H1 (cell line): ENCODE data around the gene RETNLB. TPM values are rescaled to one million over a fixed set of nuclear protein-coding genes. Genes with fewer than 3 reads are reported as not detected.

Experiments
- CTCF ChIA-PET: fragments of 300-600 bp; sonication (Branson Sonifier 250); formaldehyde crosslinking; loops from one replicate; lab custom pipeline; 2021; ENCODE audit not compliant: partially characterized antibody; lab: Charles Lee
- POLR2A ChIA-PET: fragments of 300-600 bp; sonication (Branson Sonifier 250); formaldehyde crosslinking; loops from one replicate; lab custom pipeline; 2021; ENCODE audit warnings: inconsistent platforms; ENCODE audit not compliant: partially characterized antibody; lab: Charles Lee
- DNase-seq, 2 experiments: peaks; one replicate each; pipeline versions ENCODE4 v3.0.0 to v3.0.0-alpha.2; 2010 to 2022; ENCODE audit warnings: low spot score in 2 of 2, low read depth in 1 of 2, mixed read lengths in 1 of 2
- FAIRE-seq: peaks from 2 replicates; lab custom pipeline; 2011; peaks lifted over from hg19 to GRCh38; lab: Jason Lieb, UNC
- H2AFZ ChIP-seq: 2 replicates; pipeline ENCODE4 v1.8.1; 2012; ENCODE audit warnings: low read length, inconsistent platforms
- H2AK5ac ChIP-seq: 2 replicates; pipeline ENCODE4 v1.6.1; 2013; ENCODE audit warnings: low read depth, low read length
- H2BK120ac ChIP-seq: replicated peaks from 2 replicates; pipeline ENCODE3; 2013; ENCODE audit warnings: low read depth, low read length, inconsistent platforms
- H2BK12ac ChIP-seq: 2 replicates; pipeline ENCODE4 v1.6.1; 2013; ENCODE audit warnings: low read depth, low read length
- H2BK15ac ChIP-seq: 2 replicates; pipeline ENCODE4 v1.6.1; 2013; ENCODE audit warnings: low read length
- H2BK20ac ChIP-seq: 2 replicates; pipeline ENCODE4 v1.6.1; 2013; ENCODE audit warnings: low read length
- H2BK5ac ChIP-seq: 2 replicates; pipeline ENCODE4 v1.6.1; 2013; ENCODE audit warnings: low read depth, low read length
- H3K14ac ChIP-seq: 2 replicates; pipeline ENCODE4 v1.6.1; 2013; ENCODE audit warnings: inconsistent platforms; ENCODE audit not compliant: insufficient read length
- H3K18ac ChIP-seq: 2 replicates; pipeline ENCODE4 v1.6.1; 2013; ENCODE audit warnings: low read length; ENCODE audit errors: extremely low read depth
- H3K23ac ChIP-seq: 2 replicates; pipeline ENCODE4 v1.6.1; 2013; ENCODE audit warnings: inconsistent platforms; ENCODE audit not compliant: insufficient read length
- H3K23me2 ChIP-seq: 2 replicates; pipeline ENCODE4 v1.6.1; 2013; ENCODE audit warnings: low read depth, low read length
- H3K27ac ChIP-seq: 2 replicates; pipeline ENCODE4 v1.6.1; 2011; ENCODE audit warnings: low read depth, low read length, inconsistent platforms
- H3K27me3 ChIP-seq, 4 experiments: replicated peaks in 1 of 4; 1 replicate in 1 of 4; 2 replicates in 3 of 4; pipeline versions ENCODE4 v1.6.1 to v1.8.1; 2011 to 2013; ENCODE audit warnings: low read length in 3 of 4, mild to moderate bottlenecking in 3 of 4, inconsistent platforms in 2 of 4, mixed read lengths in 2 of 4, moderate library complexity in 1 of 4; ENCODE audit not compliant: control insufficient read depth in 3 of 4, insufficient read depth in 3 of 4; ENCODE audit errors: extremely low read depth in 1 of 4
- H3K36me3 ChIP-seq, 4 experiments: 2 replicates each; pipeline versions ENCODE4 v1.6.1 to v1.8.1; 2011 to 2013; ENCODE audit warnings: mild to moderate bottlenecking in 4 of 4, low read length in 3 of 4, moderate library complexity in 2 of 4, control low read depth in 1 of 4, inconsistent platforms in 1 of 4; ENCODE audit not compliant: insufficient read depth in 4 of 4, control insufficient read depth in 2 of 4
- H3K4ac ChIP-seq: replicated peaks from 2 replicates; pipeline ENCODE3; 2013; ENCODE audit warnings: low read length, low read depth, mixed read lengths, inconsistent platforms; ENCODE audit not compliant: insufficient read length
- H3K4me1 ChIP-seq, 4 experiments: replicated peaks in 1 of 4; 1 replicate in 1 of 4; 2 replicates in 3 of 4; pipeline versions ENCODE4 v1.6.1 to v1.8.1; 2011 to 2013; ENCODE audit warnings: low read length in 3 of 4, inconsistent platforms in 2 of 4, mixed read lengths in 1 of 4; ENCODE audit not compliant: insufficient read depth in 4 of 4, control insufficient read depth in 3 of 4
- H3K4me2 ChIP-seq, 2 experiments: 2 replicates each; pipeline versions ENCODE4 v1.6.1 to v1.8.1; 2011 to 2013; ENCODE audit warnings: low read depth in 2 of 2, low read length in 2 of 2, control low read depth in 1 of 2, inconsistent platforms in 1 of 2, mild to moderate bottlenecking in 1 of 2; ENCODE audit not compliant: insufficient read depth in 1 of 2
- H3K4me3 ChIP-seq, 4 experiments: fragments of 200-600, 300-600 bp in 1 of 4; sonication (generic), shearing (Covaris generic), sonication (Bioruptor Twin) in 1 of 4; 2 replicates each; pipeline versions ENCODE4 v1.5.1 to v1.8.1; 2011 to 2016; ENCODE audit warnings: low read length in 4 of 4, low read depth in 3 of 4, control low read depth in 2 of 4, inconsistent platforms in 2 of 4, mild to moderate bottlenecking in 2 of 4, mixed read lengths in 1 of 4, moderate library complexity in 1 of 4; ENCODE audit not compliant: insufficient read depth in 2 of 4; ENCODE audit errors: extremely low read depth in 1 of 4
- H3K56ac ChIP-seq: replicated peaks from 2 replicates; pipeline ENCODE3; 2013; ENCODE audit warnings: low read depth, mild to moderate bottlenecking, mixed read lengths, low read length, inconsistent platforms; ENCODE audit not compliant: insufficient read length
- H3K79me1 ChIP-seq: 2 replicates; pipeline ENCODE4 v1.6.1; 2013; ENCODE audit warnings: low read depth, low read length, control low read depth
- H3K79me2 ChIP-seq, 2 experiments: 2 replicates each; pipeline versions ENCODE4 v1.6.1 to v1.8.1; 2012 to 2013; ENCODE audit warnings: low read length in 2 of 2, mild to moderate bottlenecking in 2 of 2, inconsistent platforms in 1 of 2; ENCODE audit not compliant: insufficient read depth in 2 of 2, control insufficient read depth in 1 of 2
- H3K9ac ChIP-seq, 4 experiments: replicated peaks in 1 of 4; 1 replicate in 1 of 4; 2 replicates in 3 of 4; pipeline versions ENCODE4 v1.6.1 to v1.8.1; 2011 to 2013; ENCODE audit warnings: low read depth in 3 of 4, low read length in 3 of 4, control low read depth in 2 of 4, mild to moderate bottlenecking in 2 of 4, moderate library complexity in 2 of 4, inconsistent platforms in 1 of 4; ENCODE audit errors: extremely low read depth in 1 of 4
- H3K9me3 ChIP-seq, 2 experiments: 2 replicates each; pipeline versions ENCODE4 v1.6.1 to v1.8.1; 2012 to 2013; ENCODE audit warnings: mild to moderate bottlenecking in 2 of 2, moderate library complexity in 2 of 2, control low read depth in 1 of 2, inconsistent platforms in 1 of 2, low read depth in 1 of 2, low read length in 1 of 2, mixed read lengths in 1 of 2; ENCODE audit not compliant: insufficient read depth in 2 of 2
- H4K20me1 ChIP-seq, 2 experiments: replicated peaks in 1 of 2; 2 replicates each; pipeline versions ENCODE3 to v1.8.1; 2011 to 2013; ENCODE audit warnings: inconsistent platforms in 2 of 2, low read length in 2 of 2, mild to moderate bottlenecking in 1 of 2; ENCODE audit not compliant: insufficient read depth in 2 of 2, control insufficient read depth in 1 of 2
- H4K5ac ChIP-seq: 2 replicates; pipeline ENCODE4 v1.6.1; 2013; ENCODE audit warnings: low read length, low read depth, mixed read lengths, inconsistent platforms; ENCODE audit not compliant: insufficient read length
- H4K8ac ChIP-seq: 2 replicates; pipeline ENCODE4 v1.8.0; 2013; ENCODE audit warnings: mild to moderate bottlenecking, moderate library complexity, low read length, inconsistent platforms; ENCODE audit not compliant: insufficient read depth; ENCODE audit errors: extremely low read depth
- H4K91ac ChIP-seq: replicated peaks from 2 replicates; pipeline ENCODE3; 2013; ENCODE audit warnings: low read length, mixed read lengths, inconsistent platforms; ENCODE audit not compliant: insufficient read length
- BRCA1 ChIP-seq: IDR thresholded peaks from 2 replicates; pipeline ENCODE4 v1.6.1; 2012; ENCODE audit warnings: low read depth, low read length, improper control_type of control experiment
- CHD1 ChIP-seq: IDR thresholded peaks from 2 replicates; pipeline ENCODE4 v1.6.1; 2012; ENCODE audit warnings: low read depth, low read length, improper control_type of control experiment
- CREB1 ChIP-seq: IDR thresholded peaks from 2 replicates; pipeline ENCODE4 v1.6.1; 2012; ENCODE audit warnings: inconsistent platforms
- JUND ChIP-seq: IDR thresholded peaks from 2 replicates; pipeline ENCODE4 v1.6.1; 2011; ENCODE audit warnings: mild to moderate bottlenecking, improper control_type of control experiment, low read length
- PHF8 ChIP-seq: fragments of 200-600 bp; sonication (generic); conservative IDR thresholded peaks from 2 replicates; pipeline ENCODE4 v1.7.1; 2012; ENCODE audit warnings: low read depth, mild to moderate bottlenecking, inconsistent platforms, low read length, moderate library complexity
- POLR2AphosphoS5 ChIP-seq: IDR thresholded peaks from 2 replicates; pipeline ENCODE4 v1.6.1; 2011; ENCODE audit warnings: low read depth, low read length
- POU5F1 ChIP-seq: IDR thresholded peaks from 2 replicates; pipeline ENCODE4 v1.6.1; 2011; ENCODE audit warnings: low read depth, mild to moderate bottlenecking, low read length, moderate library complexity
- SIN3A ChIP-seq, 2 experiments: IDR thresholded peaks in 1 of 2; conservative IDR thresholded peaks in 1 of 2; 2 replicates each; pipeline ENCODE4 v1.6.1; 2011 to 2012; ENCODE audit warnings: low read length in 2 of 2, improper control_type of control experiment in 1 of 2, low read depth in 1 of 2, mild to moderate bottlenecking in 1 of 2
- SP2 ChIP-seq: IDR thresholded peaks from 2 replicates; pipeline ENCODE4 v1.6.1; 2012; ENCODE audit warnings: mild to moderate bottlenecking, low read length, inconsistent platforms
- TAF7 ChIP-seq: optimal IDR thresholded peaks from 2 replicates; pipeline ENCODE3; 2011; ENCODE audit warnings: low read depth, mild to moderate bottlenecking, inconsistent platforms, low read length, moderate library complexity, borderline replicate concordance
- TEAD4 ChIP-seq: IDR thresholded peaks from 2 replicates; pipeline ENCODE4 v1.6.1; 2012; ENCODE audit warnings: low read depth, low read length, inconsistent platforms, mixed read lengths
- WGBS, 2 experiments: shearing (Covaris generic) in 1 of 2; methylation state at CpG; one replicate each; pipeline versions ENCODE4 v1.1.6 to v1.1.7; 2013 to 2015; ENCODE audit warnings: low lambda C conversion rate in 2 of 2, mixed read lengths in 2 of 2, inconsistent platforms in 1 of 2, low coverage in 1 of 2, missing lambda C conversion rate in 1 of 2; ENCODE audit not compliant: insufficient replicate concordance in 2 of 2, insufficient coverage in 1 of 2, insufficient read length in 1 of 2; ENCODE audit errors: extremely low coverage in 1 of 2, missing lambda C conversion rate in 1 of 2; 5-methylcytosine and 5-hydroxymethylcytosine counted together
- polyA plus RNA-seq, 7 experiments: library from polyadenylated mRNA; depleted of rRNA in 3 of 7; stranded (reverse) in 5 of 7; unstranded in 2 of 7; fragments of >200 nt in 5 of 7; fragments of 200-250 nt in 2 of 7; gene quantifications; 1 replicate in 5 of 7; 2 replicates in 1 of 7; 4 replicates in 1 of 7; pipeline versions ENCODE4 v1.2.1 to v1.2.3, GENCODE V29; 2011 to 2013; ENCODE audit warnings: missing spikeins in 2 of 7, mixed read lengths in 2 of 7
- total RNA-seq: library from RNA; stranded (reverse); fragmentation: NEBNext Ultra II Directional; extraction: Animal tissue kit (Norgen Biotek cat#: 25700); gene quantifications from 2 replicates; pipeline ENCODE4 v1.2.1, GENCODE V29; 2021

The RETNLB gene
- total and polyA plus RNA-seq, 2 of the 8 experiments (the other 6 are each of a cell fraction or from before 2014, with no cell fraction given) = not detected

DNA sequence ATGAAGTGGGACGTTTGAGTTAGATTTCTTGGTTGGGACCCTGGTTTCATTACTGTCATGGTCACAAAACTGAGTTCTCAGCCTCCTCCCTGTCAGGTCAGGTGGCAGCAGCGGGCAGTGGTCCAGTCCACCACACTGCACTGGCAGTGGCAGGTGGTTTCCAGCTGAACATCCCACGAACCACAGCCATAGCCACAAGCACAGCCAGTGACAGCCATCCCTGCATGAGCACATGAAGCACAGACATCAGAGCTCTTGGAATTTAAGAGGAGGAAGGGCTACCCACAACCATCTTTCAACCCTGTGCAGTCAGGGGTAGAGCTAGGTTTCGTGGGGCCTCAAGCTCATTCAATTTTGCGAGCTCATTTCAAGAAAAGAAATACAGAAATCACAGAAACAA lies 1.5 kb downstream of the RETNLB start:
- ChIA-PET CTCF (no interaction called here), POLR2A (no interaction called here)
- H3K56ac ChIP-seq = no peak overlapping the region
- H3K79me1 ChIP-seq = no peaks in the 10 kb centered on the region
- H4K5ac ChIP-seq = no peak overlapping the region
- no peak overlapping the region for H3K18ac ChIP-seq
- H3K36me3 ChIP-seq = no peaks in the 10 kb centered on the region
- TF ChIP-seq CREB1 (no peak), POU5F1 (no peak), JUND (no peak), SIN3A (conservative IDR thresholded peaks at IDR 0.05 in 1 of 2, IDR thresholded peaks at IDR 0.05 in 1 of 2; ENCODE audit: low read depth in 1 of 2, low read length in 2 of 2) (no peak), TAF7 (no peak), POLR2AphosphoS5 (no peak), BRCA1 (no peak), TEAD4 (no peak), SP2 (no peak), CHD1 (no peak), PHF8 (no peak)
- no peak overlapping the region for H2BK15ac ChIP-seq
- H4K91ac ChIP-seq = no peak overlapping the region
- H3K23ac ChIP-seq = no peak overlapping the region
- H2AK5ac ChIP-seq = no peak overlapping the region
- no peak overlapping the region for H2BK20ac ChIP-seq
- H3K27me3 ChIP-seq = no peaks in the 10 kb centered on the region
- H2BK12ac ChIP-seq = no peak overlapping the region
- H4K20me1 ChIP-seq = no peaks in the 10 kb centered on the region
- no peak overlapping the region for H2BK5ac ChIP-seq
- H3K9ac ChIP-seq = no peak overlapping the region
- no peak overlapping the region for H3K4ac ChIP-seq
- no peak overlapping the region for H4K8ac ChIP-seq
- H3K9me3 ChIP-seq = peaks cover 0 to 4% of the 10 kb centered on the region in 2 experiments; a peak in 1 of 4 replicates
- H3K4me3 ChIP-seq = no peak overlapping the region
- H3K14ac ChIP-seq = no peak overlapping the region
- no peaks in the 10 kb centered on the region; the same call in 1 of the 2 replicates for H3K23me2 ChIP-seq
- no peak overlapping the region for H2AFZ ChIP-seq
- no peaks in the 10 kb centered on the region for H3K79me2 ChIP-seq
- H3K4me2 ChIP-seq = no peak overlapping the region
- no peak overlapping the region for H3K27ac ChIP-seq
- FAIRE-seq = no peak
- DNase-seq = no peak
- no peak overlapping the region for H2BK120ac ChIP-seq
- H3K4me1 ChIP-seq = no peaks in the 10 kb centered on the region
- 88% methylated on average over 5 of the region's 5 CpGs; no CpG with 5 or more reads in 1 of the 2 experiments for WGBS, 2 experiments
